NOMO-1 treated with DMSO at 0.1 percent for 48 hours (cell line): ENCODE data around the gene CELF2.

Source experiments
- DNase-seq: peaks from one replicate; lab custom pipeline; 2025; ENCODE audit not compliant: unreplicated experiment; lab: John Stamatoyannopoulos, UW

Gene CELF2

DNA sequence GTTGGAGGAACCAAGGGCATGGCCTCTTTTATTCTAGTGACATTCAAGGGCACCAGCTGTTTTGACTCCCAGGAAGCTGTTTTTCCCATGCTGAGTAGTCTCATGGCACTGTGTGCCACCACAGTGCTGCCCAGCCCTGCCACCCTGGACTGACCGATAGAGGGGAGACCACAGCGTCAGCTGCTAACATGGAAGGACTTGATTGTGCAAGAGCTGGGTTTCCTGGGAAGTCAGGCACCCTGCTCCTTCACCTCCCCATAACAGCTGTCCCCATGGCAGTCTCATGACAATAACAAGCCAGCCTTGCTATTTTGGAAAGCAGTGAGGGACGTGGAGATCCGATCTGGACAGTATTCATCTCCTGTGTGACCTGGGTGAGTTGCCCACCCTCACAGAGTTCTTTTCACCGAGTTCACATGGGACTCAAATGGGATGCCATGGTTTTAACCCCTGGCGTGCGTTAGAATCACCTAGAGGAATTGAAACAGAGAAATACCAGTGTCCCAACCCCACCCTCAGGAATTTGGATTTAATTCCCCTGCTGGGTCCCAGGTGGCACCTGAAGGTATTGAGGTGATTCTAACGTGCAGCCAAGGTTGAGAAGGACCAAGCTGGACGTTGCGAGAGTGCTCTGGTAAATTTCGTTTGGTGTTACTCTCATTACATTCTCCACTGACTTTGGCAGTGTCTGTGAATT is 174.8 kb downstream of the CELF2 start:
- no peak for DNase-seq

- DNase-seq = no peak
Observed at GRCh38 chr10:11193001-11193551, 175.4 kb downstream of the CELF2 start.

- peak; percentile 55 for DNase-seq
Observed at GRCh38 chr10:11194859-11195586, 177.4 kb downstream of the CELF2 start.

GRCh38 chr10:11195623-11196022 is 178.0 kb downstream of the CELF2 start:
- DNase-seq = no peak

DNA sequence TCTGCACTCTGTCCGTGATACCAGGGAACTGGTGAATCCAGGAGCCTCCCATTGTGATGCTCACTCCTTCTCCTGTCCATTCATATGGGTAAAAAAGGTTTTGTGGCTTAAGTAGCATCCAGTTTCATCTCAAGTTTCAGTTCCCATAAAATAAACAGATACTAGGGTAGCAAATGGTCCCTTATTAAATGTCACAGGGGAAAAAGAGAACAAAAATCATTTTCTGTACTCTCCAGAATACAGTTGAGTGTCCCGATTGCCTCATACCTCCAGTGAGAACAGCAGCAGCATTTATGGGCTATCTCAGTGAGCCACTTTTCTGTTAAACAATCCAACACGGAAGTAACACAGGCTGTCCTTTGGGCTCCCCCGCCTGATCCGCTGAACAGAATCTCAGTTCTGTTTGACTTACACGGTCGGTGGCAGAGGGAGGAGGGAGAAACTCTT is 179.6 kb downstream of the CELF2 start:
- peak; percentile 99 for DNase-seq

GRCh38 chr10:11197878-11198277 is 180.2 kb downstream of the CELF2 start:
- DNase-seq = peak; percentile 30

DNA sequence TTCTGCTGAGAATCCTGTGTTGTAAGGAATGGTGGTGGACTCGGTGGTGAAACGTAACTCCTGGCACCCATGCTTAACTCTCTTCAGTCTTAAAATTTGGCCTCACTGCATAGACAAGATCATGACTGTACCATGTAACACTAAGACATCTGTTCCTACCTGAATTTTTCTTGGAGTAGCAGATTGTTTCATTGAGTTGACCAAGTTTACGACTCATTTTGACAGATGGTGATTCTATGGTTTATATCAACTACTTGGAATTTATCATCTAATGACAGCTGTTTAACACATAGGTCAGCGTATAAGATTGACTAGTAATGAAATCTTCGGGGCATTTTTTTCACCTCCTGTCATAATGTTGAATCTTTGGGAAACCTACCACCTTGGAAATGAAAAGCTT is 184.2 kb downstream of the CELF2 start:
- DNase-seq = no peak

DNA sequence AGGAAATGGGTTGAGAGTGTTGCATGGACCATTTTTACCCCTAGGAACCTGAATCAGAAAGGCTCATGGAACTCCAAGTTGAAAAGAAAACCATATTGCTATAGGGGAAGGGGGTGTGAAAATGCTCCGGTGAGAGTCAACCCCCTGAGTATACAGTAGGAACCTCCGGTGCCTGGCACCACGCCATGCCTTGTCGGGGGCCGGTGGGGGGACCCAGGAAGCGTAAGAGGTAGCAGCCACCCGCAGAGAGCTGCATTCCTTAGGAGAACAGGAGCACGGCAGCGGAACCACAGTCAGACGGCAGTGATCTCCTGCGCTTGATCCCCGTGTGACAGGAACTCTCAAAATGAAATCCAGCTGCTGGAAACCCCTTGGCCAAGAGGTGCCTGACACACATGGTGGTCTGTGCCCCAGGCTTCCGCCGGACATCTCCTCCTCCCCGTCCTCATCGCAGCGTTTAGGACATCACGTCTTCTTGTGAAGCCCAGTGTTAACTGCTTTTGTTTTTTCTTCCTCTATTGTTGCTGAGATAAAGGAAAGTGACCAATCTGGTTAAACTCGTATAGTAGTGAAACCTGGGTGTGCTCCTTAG is 186.8 kb downstream of the CELF2 start:
- no peak for DNase-seq

GRCh38 chr10:11205030-11205772 is 187.5 kb downstream of the CELF2 start:
- DNase-seq = no peak

GRCh38 chr10:11206676-11207559 is 189.2 kb downstream of the CELF2 start:
- no peak for DNase-seq

- DNase-seq = no peak
Observed at GRCh38 chr10:11207560-11207844, 189.8 kb downstream of the CELF2 start.

DNA sequence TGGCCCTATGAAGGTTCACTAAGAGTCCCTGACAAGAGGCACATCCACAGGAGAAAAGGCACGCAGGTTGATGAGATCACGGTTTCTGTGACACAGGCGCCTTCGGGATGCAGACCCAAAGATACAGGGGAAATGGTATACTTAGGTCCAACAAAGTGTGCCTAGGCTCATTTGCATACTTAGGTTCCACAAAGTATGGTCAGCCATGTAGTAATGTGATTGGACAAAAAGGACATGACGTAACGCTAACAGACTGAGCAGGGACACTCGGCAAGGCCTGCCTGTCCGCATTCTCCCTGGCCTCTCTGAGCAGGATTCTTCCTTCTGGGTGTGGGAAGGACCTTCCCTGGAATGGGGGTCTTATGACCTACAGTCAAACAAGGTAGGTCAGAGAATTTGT is 190.6 kb downstream of the CELF2 start:
- no peak for DNase-seq

DNA sequence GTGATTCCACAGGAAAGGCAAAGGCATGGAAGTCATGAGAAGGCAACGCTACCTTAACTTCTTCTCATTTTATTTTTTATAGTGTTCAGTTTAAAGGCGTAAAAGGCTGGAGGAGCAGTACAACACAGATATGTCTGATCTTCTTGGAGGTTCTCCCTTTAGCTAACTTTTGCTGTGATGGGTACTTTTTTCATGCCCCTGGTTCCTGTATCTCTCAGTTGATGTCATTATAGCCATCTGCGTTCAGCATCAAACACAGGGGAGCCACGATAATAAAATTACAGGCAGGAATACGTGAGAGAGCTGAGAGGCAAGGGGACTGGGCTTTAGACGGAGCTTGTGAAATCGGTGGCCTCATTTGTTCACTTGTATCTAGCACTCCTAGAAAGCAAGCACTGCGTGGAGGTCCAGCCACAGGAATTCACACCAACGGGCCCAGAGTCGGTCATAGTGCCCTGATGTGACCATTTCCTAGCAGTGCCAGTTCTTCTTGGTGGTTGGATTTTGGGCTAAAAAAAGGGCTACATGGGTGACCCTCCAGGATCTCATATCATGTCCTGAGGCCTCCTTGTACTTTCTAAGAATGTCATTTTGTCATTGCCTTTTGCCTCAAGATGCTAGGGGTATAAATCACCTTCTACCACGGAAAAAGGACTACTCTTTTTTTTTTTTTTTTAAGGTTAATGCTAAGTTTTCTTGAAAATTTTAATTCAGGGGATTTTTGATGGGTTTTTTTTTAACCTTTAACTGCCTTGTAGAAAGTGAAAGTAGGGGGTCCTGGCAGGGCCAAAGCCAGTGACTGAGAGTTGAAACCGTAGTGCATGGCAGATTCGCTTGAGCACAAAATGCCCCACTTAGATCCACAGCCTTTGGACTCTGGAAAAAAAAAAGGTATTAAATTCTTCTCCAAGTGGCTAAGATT is 191.5 kb downstream of the CELF2 start:
- DNase-seq = no peak

GRCh38 chr10:11209830-11210181 is 192.1 kb downstream of the CELF2 start:
- no peak for DNase-seq

GRCh38 chr10:11210211-11210922 is 192.7 kb downstream of the CELF2 start:
- no peak for DNase-seq

DNA sequence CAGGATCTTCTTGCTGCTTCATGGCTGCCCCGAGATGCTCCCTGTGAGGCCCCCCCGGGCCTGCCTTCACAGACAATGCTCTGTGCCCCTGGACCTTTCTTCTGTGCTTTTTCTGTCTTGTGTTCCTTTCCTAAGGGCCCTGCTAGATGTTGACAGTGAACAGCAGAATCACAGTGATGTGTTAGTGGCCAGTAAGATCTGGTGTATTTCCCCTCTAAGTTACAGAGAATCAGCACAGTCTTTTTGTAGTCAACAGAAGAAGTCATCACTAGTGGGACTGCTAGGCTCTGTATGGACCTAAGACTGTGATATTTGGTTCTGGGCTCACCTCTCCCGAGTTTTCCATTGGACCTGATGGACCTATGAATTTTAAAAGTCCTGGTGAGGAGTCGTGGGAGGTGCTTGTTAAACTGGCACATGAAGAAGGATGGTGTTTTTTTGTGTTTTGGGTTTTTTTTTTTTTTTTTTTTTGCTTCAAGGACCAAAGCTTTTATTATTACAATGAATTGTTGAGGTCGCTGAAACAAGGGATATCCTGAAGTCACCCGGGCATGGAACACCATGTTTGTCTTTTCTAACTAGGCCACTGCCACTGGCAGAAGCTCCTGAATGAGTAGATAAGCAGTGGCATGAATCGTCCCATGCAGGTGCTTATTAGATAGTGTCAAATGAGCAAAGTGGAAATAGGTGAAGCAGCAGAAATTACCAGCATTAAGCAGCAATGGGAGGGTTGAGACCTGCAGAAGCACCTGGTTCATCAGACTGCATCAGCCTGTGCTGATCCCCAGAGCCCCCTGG is 194.8 kb downstream of the CELF2 start:
- DNase-seq = no peak

GRCh38 chr10:11213137-11213536 is 195.5 kb downstream of the CELF2 start:
- no peak for DNase-seq

DNA sequence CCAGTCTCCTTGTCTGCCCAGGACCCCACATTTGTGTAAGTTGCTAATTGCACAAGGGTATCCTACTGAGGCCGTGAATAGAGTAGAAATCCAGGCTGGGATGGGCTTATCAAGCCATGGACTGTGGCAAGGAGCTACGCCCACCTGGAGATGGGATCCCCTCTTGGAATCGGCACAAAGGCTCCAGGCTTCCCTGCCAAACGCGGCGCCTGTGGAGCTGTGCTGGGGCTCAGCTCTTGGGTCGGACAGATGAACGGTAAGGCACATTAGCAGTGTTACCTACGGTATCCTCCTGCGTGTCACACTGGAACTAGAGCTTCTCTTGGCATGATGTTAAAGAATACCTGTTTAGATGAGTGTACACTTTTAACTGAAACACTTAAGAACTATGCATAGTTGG is 196.7 kb downstream of the CELF2 start:
- no peak for DNase-seq
